Activated CD4-positive, alpha-beta T cell treated with anti-CD3 and anti-CD28 coated beads for 24 hours (primary cell): ENCODE measurements around the gene P2RX1.

Source experiments
- DNase-seq, 2 donors: peaks; one replicate each; pipeline ENCODE4 v3.0.0-alpha.2; 2020; ENCODE audit warnings: low read depth in 2 of 2

Gene P2RX1

GRCh38 chr17:3905017-3905520 lies 11.2 kb downstream of the P2RX1 start:
- DNase-seq, result no peak

- no peak for DNase-seq
Observed at GRCh38 chr17:3904501-3904900, 11.8 kb downstream of the P2RX1 start.

GRCh38 chr17:3903881-3904290 lies 12.4 kb downstream of the P2RX1 start:
- no peak for DNase-seq

GRCh38 chr17:3903051-3903825 lies 13.0 kb downstream of the P2RX1 start:
- DNase-seq, result no peak

GRCh38 chr17:3900646-3901045 lies 15.6 kb downstream of the P2RX1 start:
- DNase-seq, result no peak

GRCh38 chr17:3897731-3898130 lies 18.5 kb downstream of the P2RX1 start:
- DNase-seq, result no peak

- DNase-seq, result no peak
Observed at GRCh38 chr17:3896968-3897235, 19.4 kb downstream of the P2RX1 start.

GRCh38 chr17:3896108-3896967 lies 19.9 kb downstream of the P2RX1 start:
- no peak for DNase-seq

GRCh38 chr17:3895354-3895753 lies 20.9 kb downstream of the P2RX1 start:
- no peak for DNase-seq

- no peak for DNase-seq
Observed at GRCh38 chr17:3894911-3895343, 21.3 kb downstream of the P2RX1 start.

GRCh38 chr17:3894188-3894587 lies 22.1 kb downstream of the P2RX1 start:
- no peak for DNase-seq

- DNase-seq, result no peak
Observed at GRCh38 chr17:3893720-3894116, 22.5 kb downstream of the P2RX1 start.

- DNase-seq, result peak; percentile 81 to 84
Observed at GRCh38 chr17:3893003-3893719, 23.1 kb downstream of the P2RX1 start, which contains the start of gene CAMKK1. Gene CAMKK1, minus strand, starts transcription at chr17:3893053. Its CDS starts 7,366 bp downstream, at chr17:3885687.

GRCh38 chr17:3892095-3892998 lies 23.9 kb downstream of the P2RX1 start:
- DNase-seq, result peak; percentile 37 to 49

- no peak for DNase-seq
Observed at GRCh38 chr17:3891626-3892094, 24.6 kb downstream of the P2RX1 start.

GRCh38 chr17:3890878-3891219 lies 25.4 kb downstream of the P2RX1 start:
- DNase-seq, result no peak

- no peak for DNase-seq
Observed at GRCh38 chr17:3890082-3890877, 26.0 kb downstream of the P2RX1 start.

GRCh38 chr17:3889325-3890012 lies 26.8 kb downstream of the P2RX1 start:
- DNase-seq, result no peak

GRCh38 chr17:3888343-3889171 lies 27.7 kb downstream of the P2RX1 start:
- no peak for DNase-seq
